ENCODE measurements around the gene NCK2. TPM values are rescaled to one million over a fixed set of nuclear protein-coding genes. Genes with fewer than 3 reads are reported as not detected.
A peak's percentile ranks its signal among the peaks of the same experiment; 100 is the strongest.

NCK2 gene
- total RNA-seq, 1 experiment from 2014 or later = 49.2 TPM

GRCh38 chr2:105824446-105824845, 79.7 kb downstream of the NCK2 start:
- no peak overlapping the region for H3K23ac ChIP-seq (ENCODE audit: insufficient read length, low read depth, low read length)
- H3K4me2 ChIP-seq (ENCODE audit: insufficient read depth, insufficient read length, low read length) = no peak overlapping the region
- H3K27ac ChIP-seq (ENCODE audit: insufficient read length, low read depth, low read length) = no peak overlapping the region
- no peak overlapping the region for H2BK12ac ChIP-seq (ENCODE audit: insufficient read length, low read depth, low read length)
- Mint-ChIP-seq H3K9me3 (no peaks in the 10 kb centered on the region; a peak in 1 of 5 replicates), H3K27me3 (ENCODE audit: low read depth) (no peaks in the 10 kb centered on the region), H3K36me3 (ENCODE audit: insufficient read depth in 1 of 3, low read depth in 3 of 3) (peaks cover 2 to 15% (median 7%) of the 10 kb centered on the region in 3 experiments; a peak in 4 of 7 replicates), H3K27ac (peak overlapping the region in 2 of 3 experiments; percentile 40 to 72; a peak in 3 of 7 replicates), H3K4me3 (no peak overlapping the region), H3K4me1 (peaks cover 11 to 14% of the 10 kb centered on the region in 2 experiments)
- no peaks in the 10 kb centered on the region for H3K27me3 ChIP-seq (ENCODE audit: insufficient read depth, low read length)
- peaks cover 3% of the 10 kb centered on the region for H3K79me1 ChIP-seq (ENCODE audit: insufficient read depth, low read depth, low read length, poor library complexity, severe bottlenecking)
- H2AFZ ChIP-seq (ENCODE audit: low read length) = no peak overlapping the region
- no peak overlapping the region; the same call in 1 of the 2 replicates for H3K14ac ChIP-seq (ENCODE audit: insufficient read depth, low read length)
- H3K23me2 ChIP-seq (ENCODE audit: insufficient read length, low read depth, low read length, poor library complexity, severe bottlenecking) = no peaks in the 10 kb centered on the region
- no peak overlapping the region for H2AK5ac ChIP-seq (ENCODE audit: insufficient read length, low read length)
- H3K9ac ChIP-seq (ENCODE audit: extremely low read depth, insufficient read length, low read length) = no peak overlapping the region
- TF ChIP-seq CTCF (conservative IDR thresholded peaks at IDR 0.05) = no peak
- H2BK20ac ChIP-seq (ENCODE audit: low read depth, low read length, poor library complexity, severe bottlenecking) = no peak overlapping the region
- H4K20me1 ChIP-seq (ENCODE audit: control insufficient read depth, insufficient read depth, insufficient read length) = no peaks in the 10 kb centered on the region
- 0 out of 2 replicates have a peak, but pooled peaks cover 2% of the 10 kb centered on the region for H3K4me1 ChIP-seq (ENCODE audit: insufficient read depth, low read length)
- H2BK15ac ChIP-seq (ENCODE audit: low read depth, low read length) = no peak overlapping the region
- H3K4ac ChIP-seq (ENCODE audit: low read depth, low read length) = no peak overlapping the region
- no peak overlapping the region for H2BK5ac ChIP-seq (ENCODE audit: insufficient read length, low read length)
- peaks cover 3% of the 10 kb centered on the region; the same call in 1 of the 2 replicates for H3K79me2 ChIP-seq (ENCODE audit: insufficient read depth, low read length)
- no peak for DNase-seq
- no peaks in the 10 kb centered on the region for H3K9me3 ChIP-seq (ENCODE audit: control insufficient read depth, low read depth, low read length)
- H4K5ac ChIP-seq (ENCODE audit: insufficient read length, low read depth, low read length) = no peak overlapping the region
- WGBS (ENCODE audit: extremely low coverage, insufficient read length, low lambda C conversion rate) = no CpG with 5 or more reads among the region's 9 CpGs
- no peak overlapping the region for H3K56ac ChIP-seq (ENCODE audit: insufficient read length, low read depth, low read length)
- H3T11ph ChIP-seq (ENCODE audit: low read length) = no peak overlapping the region
- H4K8ac ChIP-seq (replicated peaks; ENCODE audit: insufficient read length, low read depth, low read length) = no peak overlapping the region
- no peak overlapping the region for H2BK120ac ChIP-seq (ENCODE audit: low read depth, low read length, poor library complexity, severe bottlenecking)
- H4K91ac ChIP-seq (ENCODE audit: insufficient read length, low read depth, low read length) = no peak overlapping the region
- no peak overlapping the region for H3K18ac ChIP-seq (ENCODE audit: insufficient read length, low read depth, low read length)
